A673 (cell line): ENCODE results near the gene GIT2. TPM values are rescaled to one million over a fixed set of nuclear protein-coding genes. Genes with fewer than 3 reads are reported as not detected.
"Not testable (repeated sequence)": the region's sequence is repeated elsewhere in the genome, so short reads cannot be mapped to it uniquely, and the experiment has no call there.

Experiments used
- BruUV-seq: library from RNA; stranded (reverse); fragments of 400-500 nt; replicated peaks from 2 replicates; lab custom pipeline; 2021; lab: Mats Ljungman, UMichigan
- CTCF ChIA-PET: fragments of 300-600 bp; sonication (Branson Sonifier 250); formaldehyde crosslinking; loops from one replicate; lab custom pipeline; 2022; ENCODE audit warnings: antibody characterized with exemption; lab: Charles Lee
- POLR2A ChIA-PET: fragments of 300-600 bp; sonication (Branson Sonifier 250); formaldehyde crosslinking; loops from one replicate; lab custom pipeline; 2022; ENCODE audit warnings: antibody characterized with exemption; ENCODE audit not compliant: low non-redundant PET; lab: Charles Lee
- DNase-seq: peaks from one replicate; pipeline ENCODE4 v3.0.0-alpha.2; 2015; ENCODE audit warnings: low spot score
- H3K27ac ChIP-seq: fragments of 200-600 bp; sonication (generic); 2 replicates; pipeline ENCODE4 v1.5.1; 2016; ENCODE audit warnings: mixed run types, low read depth, mild to moderate bottlenecking, mixed read lengths, antibody characterized with exemption, low read length; ENCODE audit not compliant: poor library complexity, severe bottlenecking
- H3K27me3 ChIP-seq: fragments of 200-600 bp; sonication (generic); replicated peaks from 2 replicates; pipeline ENCODE4 v1.6.1; 2017; ENCODE audit warnings: mixed run types, low read depth, mild to moderate bottlenecking, mixed read lengths, antibody characterized with exemption, low read length; ENCODE audit not compliant: insufficient read depth, poor library complexity
- H3K36me3 ChIP-seq: fragments of 200-600 bp; sonication (generic); 2 replicates; pipeline ENCODE4 v1.6.1; 2016; ENCODE audit warnings: mixed run types, mild to moderate bottlenecking, mixed read lengths, antibody characterized with exemption, low read length; ENCODE audit not compliant: insufficient read depth, poor library complexity, severe bottlenecking
- H3K4me1 ChIP-seq: fragments of 200-600 bp; sonication (generic); 2 replicates; pipeline ENCODE4 v1.6.1; 2017; ENCODE audit warnings: mixed run types, mild to moderate bottlenecking, mixed read lengths, antibody characterized with exemption, low read length; ENCODE audit not compliant: insufficient read depth, poor library complexity, severe bottlenecking
- H3K4me3 ChIP-seq: fragments of 200-600 bp; sonication (generic); 2 replicates; pipeline ENCODE4 v1.5.1; 2016; ENCODE audit warnings: low read depth, mixed run types, mild to moderate bottlenecking, mixed read lengths, low read length; ENCODE audit not compliant: poor library complexity, severe bottlenecking
- H3K9me3 ChIP-seq: fragments of 200-600 bp; sonication (generic); 2 replicates; pipeline ENCODE4 v1.6.1; 2016; ENCODE audit warnings: mixed run types, low read depth, mild to moderate bottlenecking, mixed read lengths, antibody characterized with exemption, low read length; ENCODE audit not compliant: poor library complexity, severe bottlenecking
- CTCF ChIP-seq: fragments of 300-800, 200-600 bp; sonication (generic); conservative IDR thresholded peaks from 2 replicates; pipeline ENCODE4 v1.5.1; 2017; ENCODE audit warnings: low read depth, mild to moderate bottlenecking, antibody characterized with exemption, low read length, moderate library complexity, mixed read lengths
- EZH2 ChIP-seq: fragments of 200-600 bp; sonication (generic); IDR thresholded peaks from 2 replicates; pipeline ENCODE4 v1.6.1; 2017; ENCODE audit warnings: borderline replicate concordance, low read depth, mild to moderate bottlenecking, mixed read lengths, antibody characterized with exemption, low read length; ENCODE audit not compliant: poor library complexity, severe bottlenecking
- intact Hi-C: fragments of 100-400 bp; cut with micrococcal nuclease; formaldehyde crosslinking; loops from one replicate; pipeline ENCODE4 v1.10.0; 2022; ENCODE audit not compliant: unreplicated experiment
- total RNA-seq: library from RNA; stranded (reverse); gene quantifications from 2 replicates; pipeline ENCODE4 v1.2.3, GENCODE V29; 2021

GIT2 gene
- total RNA-seq, 1 experiment from 2014 or later, result 48.1 TPM

- TF ChIP-seq EZH2, result no peak
- TF ChIP-seq CTCF, result no peak
- POLR2A ChIA-PET, result no interaction called here
- Histone ChIP-seq H3K27me3 (no peaks in the 10 kb centered on the region), H3K36me3 (no peaks in the 10 kb centered on the region), H3K27ac (no peak overlapping the region), H3K9me3 (no peaks in the 10 kb centered on the region), H3K4me3 (no peak overlapping the region), H3K4me1 (no peaks in the 10 kb centered on the region)
- CTCF ChIA-PET, result no interaction called here
- no TSS peak for BruUV-seq
- no peak for DNase-seq
- intact Hi-C loops, result no loop called here
These were observed 16.0 kb upstream of the GIT2 start for GRCh38 chr12:110012137-110012536.

- CTCF ChIA-PET, result no interaction called here
- no peaks in the 10 kb centered on the region for H3K9me3 ChIP-seq
- POLR2A ChIA-PET, result interaction anchor here (0.6 kb wide), 1 partner anchor 166 kb away, joined by 6 read pairs; no protein-coding TSS in a partner anchor
- H3K4me3 ChIP-seq, result no peak overlapping the region
- TF ChIP-seq EZH2, result no peak
- no peak for TF ChIP-seq CTCF
- no peak for DNase-seq
- H3K27ac ChIP-seq, result no peak overlapping the region
- intact Hi-C loops, result no loop called here
- no peaks in the 10 kb centered on the region for H3K36me3 ChIP-seq
- no peaks in the 10 kb centered on the region for H3K27me3 ChIP-seq
- no TSS peak for BruUV-seq
- no peaks in the 10 kb centered on the region for H3K4me1 ChIP-seq
These were observed 14.9 kb upstream of the GIT2 start for GRCh38 chr12:110010853-110011723.

- BruUV-seq, H3K9me3 ChIP-seq, H3K36me3 ChIP-seq: not testable (repeated sequence)
These were observed 12.7 kb upstream of the GIT2 start for GRCh38 chr12:110008681-110009398.

More at GRCh38 chr12:110008681-110009398, 12.7 kb upstream of the GIT2 start:
- H3K27me3 ChIP-seq, DNase-seq, CTCF ChIA-PET, H3K4me1 ChIP-seq, intact Hi-C loops, H3K27ac ChIP-seq, POLR2A ChIA-PET, H3K4me3 ChIP-seq: not testable (repeated sequence)
